IPS DF 6.9 (cell line): ENCODE measurements around the gene ILDR2.
"Not testable (repeated sequence)": the region's sequence is repeated elsewhere in the genome, so short reads cannot be mapped to it uniquely, and the experiment has no call there.

Source experiments
- DNase-seq: peaks from one replicate; pipeline ENCODE4 v3.0.0-alpha.2; 2013; ENCODE audit warnings: low read depth, low spot score
- H3K27ac ChIP-seq: one replicate; pipeline ENCODE4 v1.5.1; 2013; ENCODE audit warnings: low read length, control low read depth
- H3K27me3 ChIP-seq: 2 replicates; pipeline ENCODE4 v1.6.1; 2013; ENCODE audit warnings: mild to moderate bottlenecking, low read length; ENCODE audit not compliant: control insufficient read depth, insufficient read depth
- H3K36me3 ChIP-seq: 2 replicates; pipeline ENCODE4 v1.6.1; 2013; ENCODE audit warnings: low read length; ENCODE audit not compliant: control insufficient read depth, insufficient read depth
- H3K4me1 ChIP-seq: 2 replicates; pipeline ENCODE4 v1.6.1; 2013; ENCODE audit warnings: low read length; ENCODE audit not compliant: control insufficient read depth, insufficient read depth
- H3K4me3 ChIP-seq: 2 replicates; pipeline ENCODE4 v1.5.1; 2013; ENCODE audit warnings: mild to moderate bottlenecking, low read length
- H3K9me3 ChIP-seq: 2 replicates; pipeline ENCODE4 v1.6.1; 2013; ENCODE audit warnings: low read length, inconsistent platforms; ENCODE audit not compliant: control insufficient read depth, insufficient read depth
- WGBS: extraction: QIAGEN DNeasy Blood & Tissue Kit; methylation state at CpG from one replicate; pipeline ENCODE4 v1.1.7; 2013; ENCODE audit warnings: mixed read lengths, missing lambda C conversion rate; ENCODE audit not compliant: insufficient read length, insufficient coverage; 5-methylcytosine and 5-hydroxymethylcytosine counted together

Gene ILDR2

DNA sequence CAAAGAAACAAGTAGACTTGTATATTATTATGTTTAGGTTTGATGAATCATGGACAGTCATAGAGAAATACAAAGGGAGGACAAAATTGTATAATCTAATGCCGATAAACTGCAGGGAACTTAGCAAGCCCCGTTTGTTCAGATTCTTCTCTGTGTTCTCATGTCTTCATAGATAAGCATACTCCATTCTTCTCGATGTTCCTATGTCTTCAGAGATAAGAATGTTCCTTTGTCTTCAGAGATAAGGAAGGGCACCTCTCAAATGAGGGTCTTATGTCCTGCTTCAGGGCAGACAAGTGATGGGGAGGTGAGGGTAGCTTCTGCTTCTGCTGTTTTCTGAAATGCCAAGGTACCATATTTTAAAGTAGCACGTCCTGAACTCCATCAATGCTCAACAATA is 79.6 kb downstream of the ILDR2 start:
- no peak overlapping the region for H3K27ac ChIP-seq
- no peaks in the 10 kb centered on the region for H3K36me3 ChIP-seq
- no CpG with 5 or more reads among the region's 4 CpGs for WGBS
- DNase-seq = no peak
- no peaks in the 10 kb centered on the region for H3K9me3 ChIP-seq
- H3K27me3 ChIP-seq = no peaks in the 10 kb centered on the region
- no peaks in the 10 kb centered on the region for H3K4me1 ChIP-seq
- H3K4me3 ChIP-seq = no peak overlapping the region

DNA sequence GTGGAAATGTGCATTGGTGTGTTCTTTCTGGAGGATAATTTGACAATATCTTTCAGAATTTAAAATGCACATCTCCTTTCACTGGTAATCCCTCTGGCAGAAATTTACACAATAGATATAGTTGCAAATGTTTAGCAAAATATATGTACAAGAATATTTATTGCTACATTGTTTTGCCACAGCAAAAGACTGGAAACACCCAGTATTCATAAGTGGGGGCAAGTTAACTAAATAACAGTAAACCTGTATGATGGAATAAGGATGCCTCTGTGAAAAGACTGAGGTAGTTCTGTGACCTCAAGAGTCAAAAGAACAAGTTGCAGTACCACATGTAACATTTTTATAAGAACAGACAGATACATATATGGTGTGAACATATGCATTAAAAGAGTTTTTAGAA is 85.6 kb downstream of the ILDR2 start:
- no peak for DNase-seq
- H3K4me1 ChIP-seq = no peaks in the 10 kb centered on the region
- no peak overlapping the region for H3K27ac ChIP-seq
- H3K27me3 ChIP-seq = no peaks in the 10 kb centered on the region
- no peaks in the 10 kb centered on the region for H3K9me3 ChIP-seq
- no peak overlapping the region for H3K4me3 ChIP-seq
- H3K36me3 ChIP-seq = no peaks in the 10 kb centered on the region

DNA sequence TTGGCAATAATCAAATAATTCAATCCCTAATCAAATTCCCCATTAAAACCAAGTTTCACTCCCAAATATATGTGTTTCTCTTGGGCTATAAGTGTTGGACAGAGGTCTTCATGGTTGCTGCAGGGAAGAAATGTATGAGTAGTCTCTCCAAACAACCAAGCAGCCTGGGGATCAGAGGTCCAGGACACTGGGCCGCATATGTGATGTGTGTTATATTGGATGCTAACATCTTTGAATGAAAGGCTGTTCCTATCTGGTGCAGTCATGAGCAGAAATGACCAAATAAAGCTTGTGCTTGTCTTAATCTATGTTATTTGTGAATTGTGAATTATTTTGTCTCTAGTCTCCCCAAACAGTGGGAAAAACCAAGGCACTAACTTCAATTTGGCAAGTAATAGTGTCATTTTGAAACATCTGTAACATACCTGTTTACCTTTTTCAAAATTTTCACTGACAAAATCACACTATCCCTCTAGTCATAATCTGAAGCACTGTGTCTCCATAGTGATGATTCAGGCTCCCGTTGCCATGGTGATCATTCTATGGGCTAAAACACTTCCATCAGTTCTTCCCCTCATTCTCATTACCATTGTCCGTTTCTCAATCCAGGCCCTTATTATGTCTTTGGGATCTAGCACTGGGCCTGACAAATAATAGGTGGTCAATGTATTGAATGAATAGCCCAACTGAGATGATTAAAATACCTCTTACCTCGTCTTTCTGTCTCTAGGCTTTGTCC is 86.8 kb downstream of the ILDR2 start:
- Histone ChIP-seq H3K9me3 (no peaks in the 10 kb centered on the region), H3K4me3 (no peak overlapping the region), H3K27me3 (no peaks in the 10 kb centered on the region; the same call in 1 of the 2 replicates), H3K4me1 (no peaks in the 10 kb centered on the region), H3K36me3 (no peaks in the 10 kb centered on the region), H3K27ac (no peak overlapping the region)
- DNase-seq = no peak
- WGBS = no CpG with 5 or more reads among the region's 4 CpGs

DNA sequence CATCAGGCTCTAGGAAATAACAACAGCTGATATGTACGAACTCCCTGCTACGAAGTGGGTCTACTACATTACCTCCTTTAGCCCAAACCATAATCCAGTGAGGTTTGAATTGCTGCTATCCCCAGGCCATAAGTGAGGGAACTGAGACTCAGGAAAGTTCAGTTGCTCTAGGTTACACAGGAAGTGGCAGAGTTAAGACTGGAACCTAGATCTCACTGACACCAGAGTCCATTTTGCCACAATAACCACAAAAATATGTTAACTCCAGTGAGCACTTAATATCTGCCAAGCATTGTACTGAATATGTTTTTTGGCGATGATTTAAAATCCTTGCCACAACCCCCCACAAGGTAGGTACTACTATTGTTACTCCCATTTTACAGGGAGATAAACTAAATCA is 90.4 kb downstream of the ILDR2 start:
- Histone ChIP-seq H3K9me3 (no peaks in the 10 kb centered on the region), H3K36me3 (no peaks in the 10 kb centered on the region), H3K27me3 (no peaks in the 10 kb centered on the region; the same call in 1 of the 2 replicates), H3K4me1 (no peaks in the 10 kb centered on the region), H3K4me3 (no peak overlapping the region), H3K27ac (no peak overlapping the region)
- no CpG with 5 or more reads among the region's 3 CpGs for WGBS
- no peak for DNase-seq

DNA sequence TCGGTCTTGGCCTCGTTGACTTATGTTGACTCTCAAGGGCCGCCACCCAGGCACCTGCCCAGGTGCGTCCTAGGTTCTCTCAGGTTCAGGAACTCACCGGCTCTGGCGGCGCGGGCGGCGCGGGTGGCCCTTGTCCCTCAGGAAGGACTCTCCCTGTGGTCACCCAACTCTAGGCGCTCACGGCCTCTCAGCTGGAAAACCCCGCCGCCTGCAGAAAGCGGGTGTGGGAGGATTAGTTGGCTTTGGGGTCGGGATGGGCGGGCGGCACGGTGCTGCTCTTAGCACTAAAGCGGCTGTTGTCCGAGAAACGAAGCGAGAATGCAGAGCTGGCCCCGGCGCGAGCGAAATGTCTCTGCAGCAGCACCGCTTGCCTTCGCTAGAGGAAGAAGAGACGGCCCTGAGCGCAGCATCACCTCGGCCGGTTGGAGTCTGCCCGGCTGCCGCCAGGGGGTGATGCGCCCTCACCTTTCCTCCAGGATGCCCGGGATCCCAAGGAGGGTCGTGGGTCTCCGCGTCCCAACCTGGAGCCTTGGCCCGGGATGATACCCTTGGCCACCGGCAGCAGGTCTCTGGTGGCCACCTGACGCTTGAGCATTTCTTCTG is 91.2 kb downstream of the ILDR2 start:
- WGBS = no CpG with 5 or more reads among the region's 44 CpGs
- no peaks in the 10 kb centered on the region; the same call in 1 of the 2 replicates for H3K27me3 ChIP-seq
- no peak overlapping the region for H3K27ac ChIP-seq
- H3K4me3 ChIP-seq = peak overlapping the region; percentile 1; the same call in 1 of the 2 replicates
- no peaks in the 10 kb centered on the region for H3K9me3 ChIP-seq
- peak; percentile 74 for DNase-seq
- H3K4me1 ChIP-seq = no peaks in the 10 kb centered on the region
- H3K36me3 ChIP-seq = no peaks in the 10 kb centered on the region

DNA sequence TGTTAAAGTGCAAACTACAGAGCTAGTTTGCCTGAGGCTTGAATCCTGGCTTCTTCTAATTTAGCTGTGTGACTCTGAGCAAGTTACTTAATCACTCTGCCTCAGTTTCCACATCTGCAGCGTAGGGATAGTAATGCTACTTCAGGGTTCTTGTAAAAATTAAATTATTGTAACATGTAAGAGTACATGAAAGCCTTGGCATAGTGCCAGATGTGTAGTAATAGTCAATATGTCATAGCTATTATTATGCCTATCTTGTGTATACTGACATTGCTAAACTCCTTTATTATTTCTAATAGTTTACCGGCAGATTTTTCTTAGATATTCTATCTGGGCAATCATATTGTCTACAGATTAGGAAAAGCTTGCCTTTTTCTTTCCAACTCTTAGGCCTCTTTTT is 92.4 kb downstream of the ILDR2 start:
- H3K27ac ChIP-seq = no peak overlapping the region
- H3K36me3 ChIP-seq = no peaks in the 10 kb centered on the region
- H3K4me3 ChIP-seq = no peak overlapping the region
- no peak for DNase-seq
- no peaks in the 10 kb centered on the region; the same call in 1 of the 2 replicates for H3K27me3 ChIP-seq
- no peaks in the 10 kb centered on the region for H3K4me1 ChIP-seq
- H3K9me3 ChIP-seq = no peaks in the 10 kb centered on the region
- no CpG with 5 or more reads among the region's 2 CpGs for WGBS

DNA sequence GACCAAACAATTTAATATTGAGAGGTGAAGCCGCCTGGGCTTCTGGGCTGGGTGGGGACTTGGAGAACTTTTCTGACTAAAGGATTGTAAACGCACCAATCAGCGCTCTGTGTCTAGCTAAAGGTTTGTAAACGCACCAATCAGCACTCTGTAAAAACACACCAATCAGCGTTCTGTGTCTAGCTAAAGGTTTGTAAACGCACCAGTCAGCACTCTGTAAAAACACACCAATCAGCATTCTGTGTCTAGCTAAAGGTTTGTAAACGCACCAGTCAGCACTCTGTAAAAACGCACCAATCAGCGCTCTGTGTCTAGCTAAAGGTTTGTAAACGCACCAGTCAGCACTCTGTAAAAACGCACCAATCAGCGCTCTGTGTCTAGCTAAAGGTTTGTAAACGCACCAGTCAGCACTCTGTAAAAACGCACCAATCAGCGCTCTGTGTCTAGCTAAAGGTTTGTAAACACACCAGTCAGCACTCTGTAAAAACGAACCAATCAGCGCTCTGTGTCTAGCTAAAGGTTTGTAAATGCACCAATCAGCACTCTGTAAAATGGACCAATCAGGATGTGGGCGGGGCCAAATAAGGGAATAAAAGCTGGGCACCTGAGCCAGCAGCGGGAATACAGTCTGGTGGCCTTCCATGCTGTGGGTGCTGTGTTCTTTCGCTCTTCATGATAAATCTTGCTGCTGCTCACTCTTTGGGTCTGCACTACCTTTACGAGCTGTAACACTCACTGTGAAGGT is 97.0 kb downstream of the ILDR2 start:
- DNase-seq, H3K4me3 ChIP-seq, H3K9me3 ChIP-seq, H3K27ac ChIP-seq, H3K4me1 ChIP-seq, H3K36me3 ChIP-seq, H3K27me3 ChIP-seq: not testable (repeated sequence)
- WGBS = no CpG with 5 or more reads among the region's 21 CpGs

DNA sequence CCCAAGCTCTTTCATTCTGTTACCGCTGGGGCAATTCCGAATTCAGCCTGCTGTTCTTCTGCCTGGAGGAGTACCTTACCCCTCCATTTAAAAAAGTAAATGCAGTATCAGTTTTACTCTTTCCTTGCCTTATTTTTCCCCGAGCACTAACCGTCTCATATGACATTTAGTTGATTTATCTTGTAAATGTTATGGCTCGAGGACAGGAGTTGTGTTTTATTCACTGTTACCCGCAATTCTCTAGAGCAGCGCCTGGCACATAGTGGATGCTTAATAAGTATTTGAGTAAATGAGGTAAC is 98.9 kb downstream of the ILDR2 start:
- no peaks in the 10 kb centered on the region for H3K4me1 ChIP-seq
- DNase-seq = no peak
- H3K27ac ChIP-seq = no peak overlapping the region
- H3K9me3 ChIP-seq = no peaks in the 10 kb centered on the region; the same call in 1 of the 2 replicates
- H3K36me3 ChIP-seq = no peaks in the 10 kb centered on the region
- no CpG with 5 or more reads among the region's 7 CpGs for WGBS
- no peak overlapping the region; the same call in 1 of the 2 replicates for H3K4me3 ChIP-seq
- H3K27me3 ChIP-seq = no peaks in the 10 kb centered on the region

DNA sequence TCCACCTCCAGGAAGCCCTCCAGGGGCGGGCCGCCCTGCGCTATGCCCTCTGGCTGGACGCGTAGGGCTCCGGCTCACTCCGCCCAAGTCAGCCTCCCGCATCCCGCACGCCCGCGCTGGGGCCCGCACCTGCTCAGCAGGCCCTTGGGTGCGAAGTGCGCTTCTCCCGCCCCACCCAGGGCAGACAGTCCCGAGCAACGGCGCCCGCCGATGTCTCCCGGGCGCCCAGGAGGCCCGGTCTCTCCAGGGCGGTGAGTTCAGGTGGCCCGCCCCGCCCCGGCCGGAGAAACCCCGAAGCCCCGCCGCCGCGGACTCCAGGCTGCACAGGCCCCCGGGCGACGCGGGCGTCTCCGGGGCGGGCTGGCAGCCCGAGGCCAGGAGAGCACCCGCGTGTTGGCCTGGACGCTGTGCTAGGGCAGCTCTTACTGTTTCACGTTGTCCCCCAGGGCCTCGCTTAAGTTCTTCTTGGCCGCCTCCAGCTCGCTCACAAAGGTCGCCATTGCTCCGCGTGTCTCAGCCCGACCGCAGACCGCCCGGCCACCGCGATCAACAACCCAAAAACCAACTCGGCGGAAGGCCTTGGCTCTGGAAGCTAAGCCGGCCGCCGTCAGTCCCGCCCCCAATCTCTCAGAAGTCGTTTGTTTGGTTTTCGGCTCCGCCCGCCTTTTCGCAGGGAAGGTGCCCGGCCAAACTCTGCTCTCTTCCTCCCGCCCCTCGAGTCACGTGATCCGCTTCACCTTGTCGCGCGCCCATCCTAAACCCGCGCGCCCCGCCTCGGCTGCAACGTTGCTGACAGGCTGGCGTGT is 99.4 kb downstream of the ILDR2 start, which contains the start of gene TADA1:
Gene TADA1, minus strand, starts transcription at position 531 of the 806 bp plus-strand sequence. Its CDS starts 31 bp downstream, at position 500.
- Histone ChIP-seq H3K36me3 (no peaks in the 10 kb centered on the region), H3K4me1 (no peaks in the 10 kb centered on the region), H3K27ac (no peak within 1 kb of the TSS), H3K9me3 (no peaks in the 10 kb centered on the region; the same call in 1 of the 2 replicates), H3K27me3 (no peaks in the 10 kb centered on the region), H3K4me3 (peak within 1 kb of the TSS; percentile 94)
- WGBS = no CpG with 5 or more reads among the region's 84 CpGs
- DNase-seq = peak; percentile 95

DNA sequence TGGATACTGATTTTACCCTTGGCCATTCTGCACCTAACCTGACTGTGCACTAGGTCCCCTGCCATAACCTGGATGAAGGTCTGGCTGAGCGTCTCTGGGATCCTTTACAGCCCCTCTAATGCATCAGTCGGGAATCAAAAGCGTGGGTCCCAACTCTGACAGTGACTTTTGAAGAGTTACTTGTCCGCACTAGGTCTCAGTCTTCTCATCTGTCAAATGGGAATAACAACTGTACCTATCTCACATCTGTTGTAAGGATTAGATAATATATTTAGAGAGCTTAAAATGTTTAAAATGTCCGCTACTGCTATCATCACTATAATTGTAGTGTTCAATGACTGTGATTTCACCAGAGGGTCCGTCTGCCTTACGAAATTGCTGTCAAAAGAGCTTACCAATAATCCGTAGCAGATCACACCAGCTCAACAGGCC is 100.0 kb downstream of the ILDR2 start:
- no peak for DNase-seq
- Histone ChIP-seq H3K4me1 (peaks cover 3% of the 10 kb centered on the region; the same call in 1 of the 2 replicates), H3K27ac (no peak overlapping the region), H3K27me3 (no peaks in the 10 kb centered on the region), H3K36me3 (no peaks in the 10 kb centered on the region), H3K9me3 (no peaks in the 10 kb centered on the region; the same call in 1 of the 2 replicates), H3K4me3 (peak overlapping the region; percentile 94)
- no CpG with 5 or more reads among the region's 8 CpGs for WGBS
